GM12891 (cell line): Measurements from ENCODE around the gene NDUFA11.
"Not testable (repeated sequence)": the region's sequence is repeated elsewhere in the genome, so short reads cannot be mapped to it uniquely, and the experiment has no call there.

Source experiments
- DNase-seq: peaks from one replicate; pipeline ENCODE4 v3.0.0; 2011; ENCODE audit warnings: low spot score; ENCODE audit not compliant: insufficient read length
- FAIRE-seq: peaks from 2 replicates; lab custom pipeline; 2011; peaks lifted over from hg19 to GRCh38; lab: Jason Lieb, UNC
- PAX5 ChIP-seq: IDR thresholded peaks from 2 replicates; pipeline ENCODE4 v1.6.1; 2011; ENCODE audit warnings: low read length, moderate library complexity, mild to moderate bottlenecking; ENCODE audit not compliant: insufficient read depth, severe bottlenecking
- POLR2A ChIP-seq: IDR thresholded peaks from 2 replicates; pipeline ENCODE4 v1.6.1; 2011; ENCODE audit warnings: low read depth, low read length, control low read depth
- POLR2AphosphoS5 ChIP-seq: IDR thresholded peaks from 2 replicates; pipeline ENCODE4 v1.6.1; 2011; ENCODE audit warnings: low read depth, low read length, control low read depth
- POU2F2 ChIP-seq: IDR thresholded peaks from 2 replicates; pipeline ENCODE4 v1.6.1; 2011; ENCODE audit warnings: low read depth, mild to moderate bottlenecking, control low read depth, low read length, moderate library complexity
- SPI1 ChIP-seq: IDR thresholded peaks from 2 replicates; pipeline ENCODE4 v1.6.1; 2011; ENCODE audit warnings: low read depth, low read length, control low read depth
- TAF1 ChIP-seq: IDR thresholded peaks from 2 replicates; pipeline ENCODE4 v1.6.1; 2011; ENCODE audit warnings: low read depth, low read length, control low read depth

Gene NDUFA11

DNA sequence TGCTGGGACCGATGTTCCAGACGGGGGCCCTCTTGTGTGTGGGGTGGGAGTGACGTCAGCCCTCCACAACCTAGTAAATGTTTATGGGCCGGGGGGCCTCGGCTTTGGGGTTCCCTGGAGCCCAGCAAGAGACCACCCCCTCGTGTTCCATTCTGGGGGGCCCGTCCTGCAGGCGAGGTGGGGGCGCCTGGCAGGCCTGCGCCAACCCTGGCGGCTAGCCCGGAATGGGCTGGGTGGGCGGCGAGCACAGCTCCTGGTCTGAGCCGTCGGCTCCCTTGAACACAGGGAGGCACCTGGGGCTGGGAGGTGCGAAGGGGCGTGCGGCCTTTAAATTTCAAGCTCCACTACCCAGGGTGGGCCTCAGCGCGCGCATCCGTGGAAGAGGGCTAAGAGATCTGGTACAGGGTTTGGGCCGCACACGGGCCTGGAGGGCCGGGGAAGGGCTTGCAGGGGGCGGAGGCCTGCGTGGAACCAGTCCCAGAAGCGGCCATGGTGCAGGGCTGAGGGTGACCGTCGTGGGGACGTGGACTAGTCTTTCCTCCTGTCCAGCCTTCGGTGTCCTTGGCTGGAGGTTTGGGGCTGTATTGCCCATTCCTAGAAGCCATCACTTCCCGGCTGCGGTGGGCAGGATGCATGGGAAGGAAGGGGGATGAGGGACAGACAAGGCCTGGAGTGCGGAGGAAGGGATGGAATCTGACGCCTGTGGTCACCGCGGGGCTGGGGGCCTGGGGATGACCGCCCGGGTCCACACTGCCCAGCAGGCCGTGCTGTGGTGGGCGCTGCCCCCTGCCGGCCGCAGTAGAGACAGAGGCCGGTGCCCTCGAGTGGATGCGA is 11.4 kb downstream of the NDUFA11 start:
- TF ChIP-seq POU2F2 (0 out of 2 replicates have a peak, but pooled peaks have one; percentile 3), POLR2A (peak; percentile 47), TAF1 (no peak), POLR2AphosphoS5 (no peak)
- DNase-seq (no peak), FAIRE-seq (peak; percentile 35)

DNA sequence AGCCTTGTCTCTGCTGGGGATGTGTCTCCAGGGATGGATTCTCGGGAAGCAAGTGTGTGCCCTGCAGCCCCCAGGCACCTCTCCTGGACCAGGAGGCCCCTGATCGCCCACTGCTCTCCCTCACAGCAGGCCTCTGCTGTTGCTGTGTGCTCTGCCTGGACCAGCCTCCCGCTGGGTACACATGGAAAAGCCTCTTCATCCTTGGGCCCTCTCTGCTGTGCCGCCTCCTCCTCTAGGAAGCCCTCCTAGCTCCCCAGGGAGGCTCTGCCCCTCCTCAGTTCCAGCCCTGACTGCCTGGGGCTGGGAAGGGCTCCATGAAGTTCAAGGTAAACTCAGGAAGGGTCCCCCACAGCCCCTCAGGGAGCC is 12.0 kb downstream of the NDUFA11 start:
- DNase-seq: no peak
- TF ChIP-seq PAX5 (no peak), POLR2A (peak; percentile 27; the same call in 1 of the 2 replicates), SPI1 (no peak), POU2F2 (0 out of 2 replicates have a peak, but pooled peaks have one; percentile 10), POLR2AphosphoS5 (no peak; the same call in 1 of the 2 replicates)
- no peak for FAIRE-seq

- FAIRE-seq (no peak), DNase-seq (no peak)
- TF ChIP-seq PAX5 (no peak), POLR2A (0 out of 2 replicates have a peak, but pooled peaks have one; percentile 34)
Observed at GRCh38 chr19:5890099-5890498, 13.5 kb downstream of the NDUFA11 start.

DNA sequence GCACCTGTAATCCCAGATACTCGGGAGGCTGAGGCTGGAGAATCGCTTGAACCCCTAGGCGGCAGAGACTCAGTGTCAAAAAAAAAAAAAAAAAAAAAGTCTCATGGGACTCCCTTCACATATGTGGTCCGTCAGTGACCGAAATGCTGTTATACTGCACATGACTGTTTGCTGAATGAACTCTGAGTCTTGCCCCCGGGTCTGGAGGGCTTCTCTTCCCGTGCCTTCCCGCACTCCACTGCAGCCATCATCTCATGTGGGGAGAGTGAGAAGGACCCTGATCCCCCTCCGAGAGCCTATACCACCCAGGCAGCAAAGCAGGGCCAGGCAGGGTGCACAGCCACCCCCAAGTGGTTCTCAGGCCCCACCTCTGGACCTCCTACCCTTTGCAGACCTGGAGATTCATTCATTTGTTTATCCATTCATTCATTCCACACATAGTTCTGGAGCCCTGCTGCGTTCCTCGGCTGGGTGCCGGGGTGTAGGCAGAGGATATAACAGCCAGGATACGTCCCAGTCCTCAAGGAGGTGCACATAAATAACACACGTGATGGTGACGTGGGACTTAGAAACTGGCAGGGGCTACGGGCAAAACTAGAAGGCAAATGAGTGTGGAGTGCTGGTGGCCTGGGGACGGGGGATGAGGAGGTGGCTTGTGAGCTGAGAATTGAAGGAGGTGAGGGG is 14.2 kb downstream of the NDUFA11 start:
- TF ChIP-seq SPI1 (no peak), TAF1 (no peak), PAX5 (no peak), POU2F2 (no peak), POLR2AphosphoS5 (no peak), POLR2A (no peak)
- no peak for FAIRE-seq
- DNase-seq: no peak

DNA sequence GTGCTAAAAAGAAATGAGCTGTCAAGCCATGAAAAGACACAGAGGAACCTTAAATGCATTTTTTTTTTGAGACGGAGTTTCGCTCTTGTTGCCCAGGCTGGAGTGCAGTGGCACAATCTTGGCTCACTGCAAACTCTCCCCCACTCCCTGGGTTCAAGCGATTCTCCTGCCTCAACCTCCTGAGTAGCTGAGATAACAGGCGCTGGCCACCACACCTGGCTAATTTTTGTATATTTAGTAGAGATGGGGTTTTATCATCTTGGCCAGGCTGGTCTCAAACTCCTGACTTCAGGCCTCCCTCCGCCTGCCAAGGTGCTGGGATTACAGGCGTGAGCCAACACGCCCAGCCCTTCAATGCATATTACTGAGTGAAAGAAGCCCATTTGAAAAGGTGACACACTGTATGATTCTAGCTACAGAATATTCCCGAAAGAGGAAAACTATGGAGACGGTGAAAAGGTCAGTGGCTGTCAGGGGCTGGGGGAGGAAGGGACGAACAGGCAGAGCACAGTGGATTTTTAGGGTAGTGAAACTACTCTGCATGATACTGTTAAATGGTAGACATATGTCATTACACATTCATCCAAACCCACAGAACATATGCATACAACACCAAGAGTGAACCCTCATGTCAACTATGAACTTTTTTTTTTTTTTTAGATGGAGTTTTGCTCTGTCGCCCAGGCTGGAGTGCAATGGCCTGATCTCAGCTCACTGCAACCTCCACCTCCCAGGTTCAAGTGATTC is 19.4 kb downstream of the NDUFA11 start:
- not testable (repeated sequence) for FAIRE-seq, DNase-seq
- peak; percentile 88 for TF ChIP-seq SPI1

GRCh38 chr19:5883157-5883873 is 20.3 kb downstream of the NDUFA11 start:
- not testable (repeated sequence) for DNase-seq, FAIRE-seq

- no peak for TF ChIP-seq SPI1
- TF ChIP-seq PAX5: no peak
- TF ChIP-seq POU2F2: no peak
- no peak for TF ChIP-seq POLR2A
- no peak for TF ChIP-seq POLR2AphosphoS5
- DNase-seq (no peak), FAIRE-seq (no peak)
Observed at GRCh38 chr19:5882421-5882968, 21.1 kb downstream of the NDUFA11 start.

- no peak for FAIRE-seq
- DNase-seq: no peak
- TF ChIP-seq POLR2A (no peak), SPI1 (no peak), POU2F2 (no peak), PAX5 (no peak), POLR2AphosphoS5 (no peak), TAF1 (no peak)
Observed at GRCh38 chr19:5881543-5882299, 21.9 kb downstream of the NDUFA11 start.

DNA sequence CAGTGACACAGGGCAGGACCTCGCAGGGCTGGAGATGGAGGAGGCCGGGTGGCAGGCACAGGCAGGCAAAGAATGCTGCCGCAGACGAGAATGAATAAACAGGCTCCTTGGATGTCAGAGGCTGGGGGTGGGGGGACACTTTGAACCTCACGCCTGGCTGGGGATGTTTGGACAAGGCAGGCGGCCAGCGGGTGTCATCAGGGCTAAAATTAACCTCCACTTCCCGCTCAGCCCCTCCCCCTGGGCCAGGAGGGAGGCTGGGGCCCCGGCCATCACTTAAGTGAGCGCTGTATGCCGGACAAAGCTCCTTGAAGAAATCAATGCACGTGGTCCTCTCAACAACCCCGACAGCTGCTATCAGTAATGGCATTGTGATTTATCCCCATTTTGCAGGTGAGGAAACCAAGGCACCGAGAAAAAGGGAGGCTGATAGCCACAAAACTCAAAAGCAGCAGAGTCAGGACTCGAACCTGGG is 22.9 kb downstream of the NDUFA11 start:
- FAIRE-seq: no peak
- no peak for DNase-seq
- TF ChIP-seq POLR2AphosphoS5: no peak
- no peak for TF ChIP-seq POU2F2
- TF ChIP-seq POLR2A: no peak
- TF ChIP-seq SPI1: no peak
- TF ChIP-seq PAX5: no peak
- TF ChIP-seq TAF1: no peak
